Neural cell (in vitro differentiated cells): ENCODE measurements around the gene PIEZO1. TPM values are rescaled to one million over a fixed set of nuclear protein-coding genes. Genes with fewer than 3 reads are reported as not detected.

Experiments
- H2AFZ ChIP-seq: fragments of 200-600, 300-800 bp; sonication (generic), shearing (Covaris generic); 2 replicates; pipeline ENCODE4 v1.6.0; 2014; ENCODE audit warnings: low read depth, mild to moderate bottlenecking, antibody characterized with exemption, low read length, moderate library complexity
- H3F3A ChIP-seq: fragments of 200-600 bp; shearing (Covaris generic); 2 replicates; pipeline ENCODE4 v1.6.1; 2016; ENCODE audit warnings: mild to moderate bottlenecking, moderate library complexity, mixed read lengths, antibody characterized with exemption, low read length; ENCODE audit not compliant: insufficient read depth, poor library complexity, severe bottlenecking
- H3K27ac ChIP-seq: fragments of 200-600, 300-800 bp; sonication (generic), shearing (Covaris generic); 2 replicates; pipeline ENCODE4 v1.5.1; 2014; ENCODE audit warnings: mild to moderate bottlenecking, low read length, moderate library complexity
- H3K27me3 ChIP-seq: fragments of 300-800, 200-600 bp; sonication (generic), shearing (Covaris generic); 2 replicates; pipeline ENCODE4 v1.6.0; 2014; ENCODE audit warnings: mild to moderate bottlenecking, low read depth, low read length, moderate library complexity; ENCODE audit not compliant: insufficient read depth
- H3K36me3 ChIP-seq: fragments of 300-800, 200-600 bp; sonication (generic), shearing (Covaris generic); 2 replicates; pipeline ENCODE4 v1.5.1; 2014; ENCODE audit warnings: mild to moderate bottlenecking, antibody characterized with exemption, low read length, moderate library complexity; ENCODE audit not compliant: insufficient read depth
- H3K4me2 ChIP-seq: fragments of 300-800, 200-600 bp; sonication (generic), shearing (Covaris generic); 2 replicates; pipeline ENCODE4 v1.6.0; 2014; ENCODE audit warnings: mild to moderate bottlenecking, low read length
- H3K4me3 ChIP-seq: fragments of 300-800, 200-600 bp; sonication (generic), shearing (Covaris generic); 2 replicates; pipeline ENCODE4 v1.5.1; 2014; ENCODE audit warnings: mild to moderate bottlenecking, low read length, moderate library complexity
- H3K79me2 ChIP-seq: fragments of 200-600 bp; shearing (Covaris generic); replicated peaks from 2 replicates; pipeline ENCODE4 v1.6.0; 2014; ENCODE audit warnings: mild to moderate bottlenecking, low read length, moderate library complexity; ENCODE audit not compliant: insufficient read depth
- H3K9ac ChIP-seq: fragments of 300-800, 200-600 bp; sonication (generic), shearing (Covaris generic); 2 replicates; pipeline ENCODE4 v1.6.1; 2016; ENCODE audit warnings: mild to moderate bottlenecking, low read length, mixed read lengths
- H3K9me2 ChIP-seq: fragments of 200-600 bp; shearing (Covaris generic); 2 replicates; pipeline ENCODE4 v1.6.1; 2016; ENCODE audit warnings: mild to moderate bottlenecking, low read length, mixed read lengths; ENCODE audit not compliant: insufficient read depth
- H3K9me3 ChIP-seq: fragments of 200-600, 300-800 bp; sonication (generic), shearing (Covaris generic); 2 replicates; pipeline ENCODE4 v1.6.1; 2016; ENCODE audit warnings: mild to moderate bottlenecking, mixed run types, low read length, moderate library complexity, mixed read lengths
- H4K20me1 ChIP-seq: fragments of 200-600 bp; shearing (Covaris generic); 2 replicates; pipeline ENCODE4 v1.6.1; 2016; ENCODE audit warnings: mild to moderate bottlenecking, mixed run types; ENCODE audit not compliant: insufficient read depth
- CTCF ChIP-seq: fragments of 450-650 bp; IDR thresholded peaks from 2 replicates; pipeline ENCODE4 v1.5.1; 2014; ENCODE audit warnings: antibody characterized with exemption, mild to moderate bottlenecking, moderate library complexity; ENCODE audit not compliant: poor library complexity, severe bottlenecking
- EP300 ChIP-seq: fragments of 450-650 bp; conservative IDR thresholded peaks from 2 replicates; pipeline ENCODE4 v1.6.1; 2014; ENCODE audit warnings: antibody characterized with exemption, mild to moderate bottlenecking, moderate library complexity; ENCODE audit not compliant: poor library complexity, severe bottlenecking
- EZH2 ChIP-seq: fragments of 200-600, 300-800 bp; shearing (Covaris generic), sonication (generic); IDR thresholded peaks from 2 replicates; pipeline ENCODE4 v1.6.1; 2014; ENCODE audit warnings: antibody characterized with exemption, low read length, borderline replicate concordance, mild to moderate bottlenecking; ENCODE audit not compliant: insufficient read depth, poor library complexity, severe bottlenecking
- MXI1 ChIP-seq: fragments of 450-650 bp; conservative IDR thresholded peaks from 2 replicates; pipeline ENCODE4 v1.6.1; 2014; ENCODE audit warnings: antibody characterized with exemption, mild to moderate bottlenecking; ENCODE audit not compliant: poor library complexity, severe bottlenecking
- POLR2AphosphoS5 ChIP-seq: IDR thresholded peaks from 2 replicates; pipeline ENCODE4 v1.6.1; 2012
- RAD21 ChIP-seq: fragments of 450-650 bp; conservative IDR thresholded peaks from 2 replicates; pipeline ENCODE4 v1.6.1; 2014; ENCODE audit warnings: antibody characterized with exemption, mild to moderate bottlenecking, moderate library complexity
- REST ChIP-seq: IDR thresholded peaks from 2 replicates; pipeline ENCODE4 v1.6.1; 2012; ENCODE audit warnings: borderline replicate concordance
- SMC3 ChIP-seq: fragments of 450-650 bp; conservative IDR thresholded peaks from 2 replicates; pipeline ENCODE4 v1.6.1; 2014; ENCODE audit warnings: antibody characterized with exemption, mild to moderate bottlenecking, moderate library complexity; ENCODE audit not compliant: poor library complexity
- TAF1 ChIP-seq: IDR thresholded peaks from 2 replicates; pipeline ENCODE4 v1.6.1; 2012; ENCODE audit warnings: low read depth
- polyA plus RNA-seq: library from polyadenylated mRNA; depleted of rRNA; stranded (reverse); fragments of >200 nt; gene quantifications from 2 replicates; pipeline ENCODE4 v1.2.3, GENCODE V29; 2014

Gene PIEZO1
- polyA plus RNA-seq, 1 donor from 2014 or later: not detected

- Histone ChIP-seq H2AFZ (no peak overlapping the region), H4K20me1 (no peaks in the 10 kb centered on the region), H3K4me3 (no peak overlapping the region), H3K79me2 (no peaks in the 10 kb centered on the region), H3K9me2 (no peaks in the 10 kb centered on the region), H3K4me2 (no peak overlapping the region), H3K9me3 (no peaks in the 10 kb centered on the region), H3K27ac (no peak overlapping the region), H3F3A (no peaks in the 10 kb centered on the region), H3K27me3 (no peaks in the 10 kb centered on the region), H3K9ac (no peak overlapping the region), H3K36me3 (no peaks in the 10 kb centered on the region)
- TF ChIP-seq EZH2 (no peak), TAF1 (no peak), EP300 (no peak), CTCF (no peak), SMC3 (no peak), POLR2AphosphoS5 (no peak), MXI1 (no peak), RAD21 (no peak), REST (no peak)
These were observed 32.5 kb downstream of the PIEZO1 start for GRCh38 chr16:88752386-88753002.

- H2AFZ ChIP-seq: no peak overlapping the region
- H3K27me3 ChIP-seq: no peaks in the 10 kb centered on the region
- no peak overlapping the region for H3K27ac ChIP-seq
- TF ChIP-seq CTCF: no peak
- TF ChIP-seq RAD21: no peak
- no peak for TF ChIP-seq TAF1
- TF ChIP-seq POLR2AphosphoS5: no peak
- no peak for TF ChIP-seq SMC3
- no peak for TF ChIP-seq REST
- TF ChIP-seq EZH2: no peak
- TF ChIP-seq MXI1: no peak
- TF ChIP-seq EP300: no peak
- no peaks in the 10 kb centered on the region for H3F3A ChIP-seq
- H3K9ac ChIP-seq: no peak overlapping the region
- H3K4me3 ChIP-seq: no peak overlapping the region
- H3K79me2 ChIP-seq: no peaks in the 10 kb centered on the region
- H4K20me1 ChIP-seq: no peaks in the 10 kb centered on the region
- no peaks in the 10 kb centered on the region for H3K36me3 ChIP-seq
- H3K9me3 ChIP-seq: no peaks in the 10 kb centered on the region
- no peaks in the 10 kb centered on the region for H3K9me2 ChIP-seq
- H3K4me2 ChIP-seq: no peak overlapping the region
These were observed 34.2 kb downstream of the PIEZO1 start for GRCh38 chr16:88750854-88751253.
